WTC11 (cell line): Measurements from ENCODE around the gene PIANP.

Source experiments
- CTCF ChIP-seq: fragments of 200-600 bp; IDR thresholded peaks from 2 replicates; pipeline ENCODE4 v1.8.0; 2022; ENCODE audit warnings: antibody characterized with exemption
- MAX ChIP-seq: sonication (generic); formaldehyde crosslinking; IDR thresholded peaks from 2 replicates; pipeline ENCODE4 v1.8.0; 2022; ENCODE audit warnings: mild to moderate bottlenecking, missing genetic modification reagents
- RELA ChIP-seq: sonication (generic); formaldehyde crosslinking; IDR thresholded peaks from 2 replicates; pipeline ENCODE4 v1.8.1; 2022; ENCODE audit warnings: missing genetic modification reagents, mild to moderate bottlenecking, borderline replicate concordance
- TCF7 ChIP-seq: sonication (generic); formaldehyde crosslinking; IDR thresholded peaks from 2 replicates; pipeline ENCODE4 v1.8.0; 2022; ENCODE audit warnings: mild to moderate bottlenecking, low read depth, missing genetic modification reagents, moderate library complexity

GRCh38 chr12:6685814-6686213, 14.8 kb downstream of the PIANP start:
- TF ChIP-seq CTCF (no peak), TCF7 (CRISPR knock-in tag) (no peak), MAX (CRISPR knock-in tag) (no peak), RELA (CRISPR knock-in tag) (no peak)
